Peyer's patch (tissue), 4 donors: ENCODE results near the gene ELK3. TPM values are rescaled to one million over a fixed set of nuclear protein-coding genes. Genes with fewer than 3 reads are reported as not detected.

Experiments used
- DNase-seq, 3 donors: peaks; one replicate each; pipeline ENCODE4 v3.0.0-alpha.2; 2017 to 2019
- H3K27ac ChIP-seq, 4 donors: fragments of 200-600 bp; sonication (generic); one replicate each; pipeline ENCODE4 v1.5.1; 2016 to 2019
- H3K27me3 ChIP-seq, 2 donors: fragments of 200-600 bp; sonication (generic); one replicate each; pipeline ENCODE4 v1.5.1; 2019
- H3K36me3 ChIP-seq, 3 donors: fragments of 200-600 bp; sonication (generic); one replicate each; pipeline ENCODE4 v1.5.1; 2016 to 2019
- H3K4me1 ChIP-seq, 4 donors: fragments of 200-600 bp; sonication (generic); one replicate each; pipeline ENCODE4 v1.5.1; 2016 to 2019
- H3K4me3 ChIP-seq, 4 donors: fragments of 200-600 bp; sonication (generic); 1 replicate in 3 of 4; 2 replicates in 1 of 4; pipeline ENCODE4 v1.5.1; 2016 to 2019; ENCODE audit warnings: mild to moderate bottlenecking in 1 of 4
- H3K9me3 ChIP-seq, 4 donors: fragments of 200-600 bp; sonication (generic); one replicate each; pipeline ENCODE4 v1.5.1; 2016 to 2019; ENCODE audit warnings: mild to moderate bottlenecking in 1 of 4
- POLR2A ChIP-seq, 2 donors: fragments of 450-650 bp; IDR thresholded peaks; one replicate each; pipeline ENCODE4 v1.5.1; 2017; ENCODE audit warnings: antibody characterized with exemption in 2 of 2, mild to moderate bottlenecking in 2 of 2, moderate library complexity in 2 of 2
- total RNA-seq, 4 donors: library from RNA; depleted of rRNA; stranded (reverse); fragments of >200 nt; gene quantifications; one replicate each; pipeline ENCODE4 v1.1.0, GENCODE V29; 2016
- TF ChIP-seq, protein P1 (sequence below), 6 experiments: fragments of 450-650 bp in 4 of 6; fragments of 200-600 bp in 2 of 6; sonication (generic) in 1 of 6; IDR thresholded peaks; one replicate each; pipeline ENCODE4 v1.5.1; 2017 to 2019; ENCODE audit warnings: antibody characterized with exemption in 6 of 6, mild to moderate bottlenecking in 3 of 6, moderate library complexity in 1 of 6

The ELK3 gene
- total RNA-seq, 4 donors from 2014 or later: 5.1 to 23.9 (median 9.4) TPM

DNA sequence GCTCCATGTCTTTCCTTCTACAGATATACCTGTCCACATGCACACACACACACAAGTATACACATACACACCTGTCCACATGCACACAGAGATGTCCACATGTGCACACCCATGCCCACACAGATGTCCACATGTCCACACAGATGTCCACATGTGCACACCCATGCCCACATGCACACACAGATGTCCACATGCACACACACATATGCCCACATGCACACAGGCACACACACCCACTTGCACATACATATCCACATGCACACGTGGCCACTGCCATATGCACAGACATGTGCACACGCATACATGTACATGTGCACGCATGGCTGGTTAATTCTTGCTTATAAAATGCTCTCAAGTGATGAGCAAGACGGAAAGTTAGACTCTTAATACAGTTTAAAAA lies 32.2 kb downstream of the ELK3 start:
- no peaks in the 10 kb centered on the region for H3K9me3 ChIP-seq
- H3K4me1 ChIP-seq: peaks cover 0 to 2% (median 0%) of the 10 kb centered on the region in 4 donors
- no peak overlapping the region for H3K4me3 ChIP-seq
- TF ChIP-seq, protein P1, sequence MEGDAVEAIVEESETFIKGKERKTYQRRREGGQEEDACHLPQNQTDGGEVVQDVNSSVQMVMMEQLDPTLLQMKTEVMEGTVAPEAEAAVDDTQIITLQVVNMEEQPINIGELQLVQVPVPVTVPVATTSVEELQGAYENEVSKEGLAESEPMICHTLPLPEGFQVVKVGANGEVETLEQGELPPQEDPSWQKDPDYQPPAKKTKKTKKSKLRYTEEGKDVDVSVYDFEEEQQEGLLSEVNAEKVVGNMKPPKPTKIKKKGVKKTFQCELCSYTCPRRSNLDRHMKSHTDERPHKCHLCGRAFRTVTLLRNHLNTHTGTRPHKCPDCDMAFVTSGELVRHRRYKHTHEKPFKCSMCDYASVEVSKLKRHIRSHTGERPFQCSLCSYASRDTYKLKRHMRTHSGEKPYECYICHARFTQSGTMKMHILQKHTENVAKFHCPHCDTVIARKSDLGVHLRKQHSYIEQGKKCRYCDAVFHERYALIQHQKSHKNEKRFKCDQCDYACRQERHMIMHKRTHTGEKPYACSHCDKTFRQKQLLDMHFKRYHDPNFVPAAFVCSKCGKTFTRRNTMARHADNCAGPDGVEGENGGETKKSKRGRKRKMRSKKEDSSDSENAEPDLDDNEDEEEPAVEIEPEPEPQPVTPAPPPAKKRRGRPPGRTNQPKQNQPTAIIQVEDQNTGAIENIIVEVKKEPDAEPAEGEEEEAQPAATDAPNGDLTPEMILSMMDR (IDR thresholded peaks at IDR 0.05): no peak
- TF ChIP-seq POLR2A (IDR thresholded peaks at IDR 0.05): no peak
- no peak overlapping the region for H3K27ac ChIP-seq
- no peak for DNase-seq
- H3K36me3 ChIP-seq: no peaks in the 10 kb centered on the region
- no peaks in the 10 kb centered on the region for H3K27me3 ChIP-seq

DNA sequence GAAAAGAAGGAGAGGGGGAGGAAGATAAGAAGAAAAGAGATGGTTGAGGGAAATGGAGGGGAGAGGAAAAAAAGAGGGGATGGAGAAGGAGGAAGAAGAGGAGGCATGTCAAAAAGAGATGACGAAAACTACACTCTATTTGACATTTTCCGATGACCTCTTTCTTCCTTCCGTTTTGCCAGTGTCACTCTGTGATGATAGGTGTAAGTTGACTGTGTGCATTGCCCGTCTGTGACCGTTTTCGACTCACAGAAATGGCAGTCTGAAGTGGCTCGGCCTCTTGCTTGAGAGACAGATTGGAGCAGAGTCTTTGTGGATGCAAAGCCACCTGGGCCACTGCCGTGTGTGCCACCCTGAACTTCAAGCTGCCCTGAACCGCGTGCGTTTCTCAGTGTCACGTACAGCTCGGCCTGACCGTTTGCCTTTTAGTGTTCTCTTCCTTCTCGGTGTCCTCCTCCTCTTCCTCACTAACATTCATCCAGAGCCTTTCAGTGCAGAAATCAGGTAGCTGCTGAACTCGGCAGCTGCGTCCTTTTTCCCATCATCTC lies 32.7 kb downstream of the ELK3 start:
- no peaks in the 10 kb centered on the region for H3K36me3 ChIP-seq
- no peak overlapping the region for H3K4me3 ChIP-seq
- DNase-seq: no peak
- H3K9me3 ChIP-seq: no peaks in the 10 kb centered on the region
- H3K4me1 ChIP-seq: peaks cover 0 to 2% (median 0%) of the 10 kb centered on the region in 4 donors
- TF ChIP-seq, protein P1 (IDR thresholded peaks at IDR 0.05): no peak
- no peak for TF ChIP-seq POLR2A (IDR thresholded peaks at IDR 0.05)
- no peak overlapping the region for H3K27ac ChIP-seq
- H3K27me3 ChIP-seq: no peaks in the 10 kb centered on the region

DNA sequence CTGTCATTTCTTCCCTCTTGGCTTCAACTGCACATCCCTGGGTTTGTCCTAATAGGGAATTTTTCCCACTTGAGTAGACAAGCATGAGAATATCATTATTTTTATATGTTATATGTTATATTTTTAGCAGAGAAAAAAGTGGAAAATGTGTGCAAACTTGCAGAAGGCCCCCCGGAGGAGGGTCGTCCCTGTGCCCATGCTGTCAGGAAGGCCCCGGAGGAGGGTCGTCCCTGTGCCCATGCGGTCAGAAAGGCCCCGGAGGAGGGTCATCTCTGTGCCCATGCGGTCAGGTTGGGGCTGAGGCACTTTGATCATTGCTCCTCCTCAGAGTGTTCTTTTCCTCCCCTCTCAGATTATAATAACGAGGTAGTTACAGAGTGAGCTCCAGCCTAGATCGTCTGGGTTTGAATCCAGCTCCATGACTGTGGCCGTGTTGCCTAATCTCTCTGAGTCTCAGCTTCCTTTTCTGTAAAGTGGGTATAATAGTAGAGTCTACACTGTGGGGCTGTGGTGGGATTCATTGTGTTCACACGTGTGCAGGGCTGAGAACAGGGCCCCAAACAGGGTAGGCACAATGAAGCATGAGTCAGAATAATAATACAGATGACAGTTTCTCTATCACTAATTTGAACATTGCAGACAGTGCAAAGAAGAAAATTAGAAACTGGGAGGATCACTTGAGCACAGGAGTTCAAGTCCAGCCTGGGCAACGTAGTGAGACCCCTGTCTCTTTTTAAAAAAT lies 33.4 kb downstream of the ELK3 start:
- DNase-seq: no peak
- H3K27ac ChIP-seq: no peak overlapping the region
- H3K9me3 ChIP-seq: no peaks in the 10 kb centered on the region

DNA sequence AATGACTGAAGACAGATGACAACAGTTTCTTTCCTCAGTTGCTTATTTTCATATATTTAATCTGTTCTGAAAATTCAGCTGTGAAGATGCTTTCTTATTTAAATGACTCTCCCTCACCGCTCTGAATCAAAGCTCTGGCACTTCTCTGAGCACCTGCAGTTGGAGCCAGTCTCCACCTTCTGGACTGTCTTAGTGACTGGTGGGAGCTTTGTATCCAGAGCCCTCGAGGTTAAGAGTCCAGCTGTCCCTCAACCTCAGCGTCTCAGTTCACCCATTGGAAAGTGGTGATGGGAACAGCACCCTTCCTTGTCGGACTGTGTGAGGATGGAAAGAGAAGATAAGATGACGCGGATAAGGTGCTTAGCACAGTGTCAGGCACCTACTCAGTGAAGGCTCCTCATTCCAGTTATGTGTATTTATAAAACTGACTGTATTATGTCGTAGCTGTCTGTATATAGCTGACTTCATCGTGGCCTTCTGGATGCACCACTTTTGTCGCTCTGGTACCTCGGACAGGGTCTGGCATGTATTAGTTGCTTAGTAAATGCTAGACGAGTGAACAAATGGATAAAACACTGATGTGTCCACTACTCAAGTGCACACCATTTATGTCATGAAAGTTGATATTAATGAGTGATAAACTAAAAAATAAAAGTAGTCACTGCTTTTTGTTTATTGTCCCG lies 34.5 kb downstream of the ELK3 start:
- Histone ChIP-seq H3K9me3 (no peaks in the 10 kb centered on the region), H3K36me3 (no peaks in the 10 kb centered on the region), H3K27ac (no peak overlapping the region), H3K27me3 (no peaks in the 10 kb centered on the region), H3K4me1 (no peaks in the 10 kb centered on the region), H3K4me3 (no peak overlapping the region)
- no peak for TF ChIP-seq POLR2A (IDR thresholded peaks at IDR 0.05)
- DNase-seq: no peak

More for the DNA sequence above, 33.4 kb downstream of the ELK3 start:
- Histone ChIP-seq H3K27me3 (no peaks in the 10 kb centered on the region), H3K4me1 (peaks cover 0 to 2% (median 0%) of the 10 kb centered on the region in 4 donors), H3K4me3 (no peak overlapping the region), H3K36me3 (no peaks in the 10 kb centered on the region)
- TF ChIP-seq, protein P1 (IDR thresholded peaks at IDR 0.05): no peak
- no peak for TF ChIP-seq POLR2A (IDR thresholded peaks at IDR 0.05)

DNA sequence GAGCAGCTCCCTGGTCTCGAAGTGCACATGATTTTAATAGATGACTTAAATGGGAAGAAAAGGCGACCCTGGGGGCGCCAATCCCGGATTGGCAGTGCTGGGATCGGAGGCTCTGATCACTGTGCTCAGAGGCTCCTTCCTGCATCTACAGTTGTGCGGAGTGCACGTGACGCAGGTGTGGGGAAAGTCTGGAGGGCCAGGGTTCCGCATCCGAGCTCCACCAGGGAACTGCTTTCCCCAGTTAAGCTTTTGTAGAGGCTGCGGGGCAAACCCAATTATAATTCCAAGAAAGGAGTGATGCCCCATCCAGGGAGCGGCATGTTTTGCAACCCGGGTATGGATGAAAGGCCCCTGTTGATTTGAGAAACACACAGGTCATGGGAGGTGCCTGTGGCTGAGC lies 36.5 kb downstream of the ELK3 start:
- no peak for TF ChIP-seq POLR2A (IDR thresholded peaks at IDR 0.05)
- TF ChIP-seq, protein P1 (IDR thresholded peaks at IDR 0.05): no peak
- Histone ChIP-seq H3K27ac (peak overlapping the region in 1 of 4 donors; percentile 14), H3K4me1 (peaks cover 0 to 14% (median 0%) of the 10 kb centered on the region in 4 donors), H3K4me3 (no peak overlapping the region), H3K36me3 (no peaks in the 10 kb centered on the region), H3K9me3 (no peaks in the 10 kb centered on the region), H3K27me3 (no peaks in the 10 kb centered on the region)
- DNase-seq: no peak

DNA sequence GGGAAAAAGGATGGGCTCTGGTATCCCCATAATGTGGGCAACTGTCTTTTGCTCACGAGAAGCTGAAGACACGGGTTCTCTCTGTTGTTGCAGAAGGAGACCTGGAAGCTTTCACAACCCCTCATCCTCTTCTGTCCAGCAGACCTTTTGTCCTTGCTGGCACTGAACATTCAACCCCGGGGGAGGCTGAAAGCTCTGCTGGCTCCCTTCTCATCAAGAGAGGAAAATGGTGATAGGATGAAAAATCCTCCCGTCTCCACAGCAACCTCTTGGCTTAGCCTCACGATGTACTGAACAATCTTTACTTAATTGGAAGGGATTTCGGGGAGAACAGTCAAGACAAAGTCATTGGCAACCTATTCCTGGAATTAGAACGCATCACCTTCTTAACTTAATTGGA lies 39.0 kb downstream of the ELK3 start:
- H3K27ac ChIP-seq: peak overlapping the region in 3 of 4 donors; percentile 49 to 85 (median 80)
- H3K4me1 ChIP-seq: peaks cover 0 to 39% (median 5%) of the 10 kb centered on the region in 4 donors
- TF ChIP-seq, protein P1 (IDR thresholded peaks at IDR 0.05): no peak
- no peak for TF ChIP-seq POLR2A (IDR thresholded peaks at IDR 0.05)
- H3K36me3 ChIP-seq: no peaks in the 10 kb centered on the region
- H3K9me3 ChIP-seq: no peaks in the 10 kb centered on the region
- H3K27me3 ChIP-seq: no peaks in the 10 kb centered on the region
- no peak for DNase-seq
- H3K4me3 ChIP-seq: no peak overlapping the region
